ENCODE measurements around the gene PLB1.

DNA sequence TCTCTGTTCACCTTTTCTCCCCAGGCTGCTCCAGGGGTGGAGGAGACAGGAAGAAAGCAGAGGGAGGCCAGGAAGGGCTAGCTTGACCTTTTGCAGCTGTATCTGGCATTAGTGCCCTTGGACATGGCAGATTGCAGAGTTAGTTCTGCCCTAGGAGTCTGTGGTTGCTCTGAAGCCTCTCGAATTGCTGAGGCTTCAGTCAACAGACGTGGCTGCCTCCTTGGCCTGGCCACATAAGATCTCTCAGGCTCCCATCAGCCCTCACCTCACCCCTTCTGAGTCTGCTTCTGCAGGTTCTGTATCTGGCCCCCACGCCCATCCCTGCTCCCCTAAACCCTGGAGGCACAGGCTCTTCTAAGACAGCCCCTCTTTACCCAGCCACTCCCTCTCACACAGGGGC, 18.2 kb upstream of the PLB1 start:
- TF ChIP-seq CTCF (conservative IDR thresholded peaks at IDR 0.05; ENCODE audit: low read depth, low read length) (no peak), EZH2phosphoT487 (IDR thresholded peaks at IDR 0.05; ENCODE audit: borderline replicate concordance, low read length) (no peak)
